Measurements from ENCODE around the gene KNSTRN.

GRCh38 chr15:40338041-40338657 lies 44.4 kb upstream of the KNSTRN start:
- TF ChIP-seq POLR2A (IDR thresholded peaks at IDR 0.05) (no peak), CTCF (IDR thresholded peaks at IDR 0.05) (peak in 3 of 4 experiments; percentile 45 to 60 (median 56))
